ENCODE measurements around the gene PDIA4. TPM values are rescaled to one million over a fixed set of nuclear protein-coding genes. Genes with fewer than 3 reads are reported as not detected.
A peak's percentile ranks its signal among the peaks of the same experiment; 100 is the strongest.

The PDIA4 gene
- total RNA-seq, 1 donor from 2014 or later = 152 TPM

- DNase-seq (ENCODE audit: extremely low spot score, unreplicated experiment) = no peak
- H3K36me3 Mint-ChIP-seq (ENCODE audit: unreplicated experiment) = no peaks in the 10 kb centered on the region
- H3K9me3 Mint-ChIP-seq (ENCODE audit: unreplicated experiment) = no peaks in the 10 kb centered on the region
- peak overlapping the region; percentile 92 for H3K4me3 Mint-ChIP-seq (ENCODE audit: unreplicated experiment)
- no peaks in the 10 kb centered on the region for H3K27me3 Mint-ChIP-seq (ENCODE audit: unreplicated experiment)
- peak overlapping the region; percentile 84 for H3K27ac Mint-ChIP-seq (ENCODE audit: unreplicated experiment)
- peaks cover 22% of the 10 kb centered on the region for H3K4me1 Mint-ChIP-seq (ENCODE audit: unreplicated experiment)
- peak; percentile 95 for TF ChIP-seq CTCF (IDR thresholded peaks at IDR 0.05)
Observed at GRCh38 chr7:148962823-148963582, 65.3 kb downstream of the PDIA4 start.

GRCh38 chr7:148962440-148962822 is 65.9 kb downstream of the PDIA4 start:
- DNase-seq (ENCODE audit: extremely low spot score, unreplicated experiment) = no peak
- peaks cover 22% of the 10 kb centered on the region for H3K4me1 Mint-ChIP-seq (ENCODE audit: unreplicated experiment)
- no peaks in the 10 kb centered on the region for H3K9me3 Mint-ChIP-seq (ENCODE audit: unreplicated experiment)
- no peaks in the 10 kb centered on the region for H3K36me3 Mint-ChIP-seq (ENCODE audit: unreplicated experiment)
- no peak for TF ChIP-seq CTCF (IDR thresholded peaks at IDR 0.05)
- peak overlapping the region; percentile 84 for H3K27ac Mint-ChIP-seq (ENCODE audit: unreplicated experiment)
- H3K4me3 Mint-ChIP-seq (ENCODE audit: unreplicated experiment) = peak overlapping the region; percentile 92
- H3K27me3 Mint-ChIP-seq (ENCODE audit: unreplicated experiment) = no peaks in the 10 kb centered on the region

GRCh38 chr7:148959726-148960125 is 68.6 kb downstream of the PDIA4 start:
- Mint-ChIP-seq H3K27ac (ENCODE audit: unreplicated experiment) (no peak overlapping the region), H3K4me3 (ENCODE audit: unreplicated experiment) (no peak overlapping the region), H3K27me3 (ENCODE audit: unreplicated experiment) (no peaks in the 10 kb centered on the region), H3K9me3 (ENCODE audit: unreplicated experiment) (no peaks in the 10 kb centered on the region), H3K4me1 (ENCODE audit: unreplicated experiment) (peaks cover 17% of the 10 kb centered on the region), H3K36me3 (ENCODE audit: unreplicated experiment) (no peaks in the 10 kb centered on the region)
- TF ChIP-seq CTCF (IDR thresholded peaks at IDR 0.05) = no peak
- DNase-seq (ENCODE audit: extremely low spot score, unreplicated experiment) = no peak

GRCh38 chr7:148958061-148958460 is 70.2 kb downstream of the PDIA4 start:
- no peak overlapping the region for H3K27ac Mint-ChIP-seq (ENCODE audit: unreplicated experiment)
- no peak for TF ChIP-seq CTCF (IDR thresholded peaks at IDR 0.05)
- no peaks in the 10 kb centered on the region for H3K27me3 Mint-ChIP-seq (ENCODE audit: unreplicated experiment)
- H3K36me3 Mint-ChIP-seq (ENCODE audit: unreplicated experiment) = no peaks in the 10 kb centered on the region
- peaks cover 4% of the 10 kb centered on the region for H3K4me1 Mint-ChIP-seq (ENCODE audit: unreplicated experiment)
- H3K4me3 Mint-ChIP-seq (ENCODE audit: unreplicated experiment) = no peak overlapping the region
- H3K9me3 Mint-ChIP-seq (ENCODE audit: unreplicated experiment) = no peaks in the 10 kb centered on the region
- DNase-seq (ENCODE audit: extremely low spot score, unreplicated experiment) = no peak

- no peaks in the 10 kb centered on the region for H3K9me3 Mint-ChIP-seq (ENCODE audit: unreplicated experiment)
- H3K4me3 Mint-ChIP-seq (ENCODE audit: unreplicated experiment) = no peak overlapping the region
- no peaks in the 10 kb centered on the region for H3K36me3 Mint-ChIP-seq (ENCODE audit: unreplicated experiment)
- no peaks in the 10 kb centered on the region for H3K27me3 Mint-ChIP-seq (ENCODE audit: unreplicated experiment)
- DNase-seq (ENCODE audit: extremely low spot score, unreplicated experiment) = no peak
- no peak for TF ChIP-seq CTCF (IDR thresholded peaks at IDR 0.05)
- H3K4me1 Mint-ChIP-seq (ENCODE audit: unreplicated experiment) = no peaks in the 10 kb centered on the region
- H3K27ac Mint-ChIP-seq (ENCODE audit: unreplicated experiment) = no peak overlapping the region
Observed at GRCh38 chr7:148954766-148955165, 73.5 kb downstream of the PDIA4 start.

Measured in osteocyte (in vitro differentiated cells).